DOHH2 (cell line): ENCODE measurements around the gene GAA.

Experiments
- CTCF ChIP-seq: fragments of 200-600 bp; sonication (generic); IDR thresholded peaks from one replicate; pipeline ENCODE4 v1.5.1; 2014; ENCODE audit warnings: antibody characterized with exemption, mild to moderate bottlenecking, low read depth, low read length; ENCODE audit not compliant: poor library complexity, severe bottlenecking
- EZH2phosphoT487 ChIP-seq: fragments of 200-600 bp; sonication (generic); IDR thresholded peaks from 2 replicates; pipeline ENCODE4 v1.6.1; 2017; ENCODE audit warnings: borderline replicate concordance, mild to moderate bottlenecking, antibody characterized with exemption, low read length, moderate library complexity, mixed read lengths

GRCh38 chr17:80107231-80108021, 6.0 kb downstream of the GAA start:
- TF ChIP-seq CTCF (no peak), EZH2phosphoT487 (no peak)
